ENCODE data around the gene RGS1.
A peak's percentile ranks its signal among the peaks of the same experiment; 100 is the strongest.

The RGS1 gene

DNA sequence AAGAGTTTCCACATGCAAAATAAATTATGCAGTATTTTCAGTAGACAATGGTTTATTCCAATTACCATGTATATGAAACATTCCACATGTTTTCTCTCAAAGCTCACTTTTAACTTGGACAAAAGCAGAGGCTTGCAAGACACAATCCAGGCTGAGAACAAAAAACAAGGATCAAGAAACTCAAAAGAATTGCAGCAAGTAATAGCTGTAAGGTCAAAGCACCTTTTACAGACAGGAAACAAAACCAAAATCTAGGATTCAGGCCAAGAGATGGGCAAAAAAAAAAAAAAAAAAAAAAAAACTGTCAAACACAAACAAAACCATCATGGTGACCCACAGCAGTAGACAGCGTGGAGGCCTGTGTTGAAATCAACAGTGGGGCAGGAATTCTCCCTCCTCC lies 9.3 kb downstream of the RGS1 start:
- DNase-seq, result no peak

DNA sequence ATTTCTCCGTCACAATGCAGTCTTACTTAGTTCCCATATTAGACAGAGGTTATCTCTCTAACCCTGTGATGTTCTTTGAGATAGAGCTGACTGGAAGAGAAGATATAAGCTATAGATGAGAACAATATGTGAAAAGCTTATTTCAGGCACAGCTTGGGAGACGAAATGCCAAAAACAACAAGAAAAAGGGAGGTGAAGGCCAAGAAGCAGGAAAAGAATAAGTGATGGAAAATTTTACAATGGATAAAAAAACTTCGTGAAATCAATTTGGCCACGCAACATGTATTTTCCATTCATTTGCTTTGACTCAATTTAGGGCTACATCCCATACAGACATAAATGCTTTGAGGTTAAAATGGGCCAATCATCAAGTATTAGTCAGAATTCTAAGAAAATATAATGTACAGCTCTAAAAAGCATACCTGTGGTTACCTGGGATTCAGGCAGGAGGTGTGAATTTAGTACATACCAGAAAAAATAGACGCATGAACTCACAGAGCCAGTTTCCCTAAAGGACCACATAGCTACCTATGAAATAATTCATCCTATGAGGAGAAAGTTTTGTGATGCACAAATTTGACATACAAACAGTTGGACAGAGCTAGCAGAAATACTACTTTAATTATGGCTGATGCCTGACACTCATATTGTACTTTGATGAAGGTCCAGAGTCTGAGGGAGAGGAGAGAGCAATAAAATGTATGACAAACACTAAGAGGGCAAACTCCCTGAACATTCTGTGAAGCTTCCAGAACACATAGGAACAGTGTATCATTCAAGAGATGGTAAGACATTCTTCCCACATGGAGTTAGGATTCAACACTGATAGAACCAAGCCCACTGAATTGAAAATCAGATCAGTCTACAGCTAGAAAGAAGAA lies 12.1 kb downstream of the RGS1 start:
- DNase-seq, result no peak

DNA sequence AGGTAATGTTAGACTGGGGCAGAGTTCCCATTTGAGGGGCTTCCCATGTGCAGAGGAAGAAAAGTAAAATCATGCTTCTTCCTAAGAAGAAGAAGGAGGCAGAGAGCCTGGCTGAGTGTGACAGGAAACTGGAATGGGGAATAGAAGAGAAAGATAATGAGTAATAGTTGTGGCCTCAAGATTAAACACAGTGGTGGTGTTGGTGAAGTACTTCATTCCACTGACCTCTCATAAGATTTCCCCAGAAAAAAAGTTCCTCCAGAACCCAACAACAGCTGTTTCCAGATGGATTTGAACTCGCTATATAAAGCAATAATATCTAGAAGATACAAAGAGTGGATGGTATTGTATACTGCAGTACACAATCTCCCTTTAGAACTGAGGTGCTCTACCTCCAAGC lies 13.0 kb downstream of the RGS1 start:
- no peak for DNase-seq

DNA sequence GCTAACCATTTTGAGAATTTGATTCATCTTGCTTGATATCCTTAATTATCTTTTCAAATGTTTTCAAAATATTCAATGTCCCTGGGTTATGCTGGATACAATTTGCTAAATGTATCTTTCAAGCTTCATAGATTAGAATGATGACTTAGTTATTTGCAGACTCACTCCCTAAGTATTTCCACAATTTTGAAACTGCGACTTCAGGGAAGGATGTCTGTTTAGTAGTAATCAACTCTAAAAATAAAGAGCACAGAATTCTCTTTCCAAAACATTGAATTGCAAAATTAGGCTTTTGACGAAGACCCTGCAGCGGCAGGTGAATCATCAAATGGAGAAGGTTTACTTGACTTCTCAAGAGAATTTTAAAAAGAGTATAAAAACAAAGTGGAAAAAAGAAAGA lies 14.2 kb downstream of the RGS1 start:
- no peak for DNase-seq

DNA sequence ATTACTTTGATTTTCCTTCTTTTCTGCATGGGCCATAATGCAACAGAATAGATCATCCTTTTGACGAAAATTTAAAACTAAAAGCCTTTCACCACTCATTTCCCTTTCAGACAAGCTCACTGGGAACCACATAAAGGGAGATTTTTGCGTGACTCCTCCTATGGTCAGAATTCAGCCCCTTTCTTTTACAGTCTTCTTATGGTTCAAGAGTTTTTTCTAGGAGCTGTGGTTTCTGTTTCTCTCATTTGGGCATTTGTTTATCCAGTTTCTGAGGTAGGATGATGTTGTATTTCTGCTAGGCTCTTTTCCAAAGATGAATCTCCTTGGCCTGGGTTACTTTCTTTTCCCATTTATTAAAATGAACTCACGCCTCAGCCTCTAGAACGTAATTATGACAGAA lies 16.9 kb downstream of the RGS1 start:
- no peak for DNase-seq

DNA sequence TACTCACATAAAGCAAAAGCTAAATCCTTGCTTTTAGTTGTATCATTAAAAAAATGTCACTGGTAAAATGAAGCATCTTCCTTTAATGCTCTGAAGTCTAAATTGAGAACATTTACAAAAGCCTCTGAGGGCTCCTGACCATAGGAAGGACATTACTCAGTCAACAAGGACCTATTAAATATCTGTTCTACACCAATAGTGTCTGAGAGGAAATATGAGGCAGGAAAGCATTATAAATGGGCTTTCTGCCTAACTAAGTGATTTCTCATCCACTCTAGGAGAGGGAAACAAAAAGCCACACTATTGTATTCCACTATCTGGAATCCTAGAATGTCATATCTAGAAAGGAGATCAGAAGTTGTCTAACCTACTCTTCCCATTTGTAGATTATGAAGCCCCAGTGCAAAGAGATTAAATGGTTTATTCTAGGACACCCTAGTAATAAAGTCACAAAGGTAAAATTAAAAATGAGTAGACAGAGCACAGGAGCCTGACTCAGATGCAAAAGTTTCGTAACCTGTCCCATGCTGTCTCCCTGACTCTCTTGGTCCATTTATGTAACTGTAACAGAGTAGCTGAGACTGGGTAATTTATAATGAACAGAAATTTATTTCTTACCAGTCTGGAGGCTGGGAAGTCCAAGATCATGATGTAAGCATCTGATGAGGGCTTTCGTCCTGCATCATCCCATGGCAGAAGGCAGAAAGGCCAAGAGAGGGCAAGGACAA lies 17.6 kb downstream of the RGS1 start:
- DNase-seq, result no peak

DNA sequence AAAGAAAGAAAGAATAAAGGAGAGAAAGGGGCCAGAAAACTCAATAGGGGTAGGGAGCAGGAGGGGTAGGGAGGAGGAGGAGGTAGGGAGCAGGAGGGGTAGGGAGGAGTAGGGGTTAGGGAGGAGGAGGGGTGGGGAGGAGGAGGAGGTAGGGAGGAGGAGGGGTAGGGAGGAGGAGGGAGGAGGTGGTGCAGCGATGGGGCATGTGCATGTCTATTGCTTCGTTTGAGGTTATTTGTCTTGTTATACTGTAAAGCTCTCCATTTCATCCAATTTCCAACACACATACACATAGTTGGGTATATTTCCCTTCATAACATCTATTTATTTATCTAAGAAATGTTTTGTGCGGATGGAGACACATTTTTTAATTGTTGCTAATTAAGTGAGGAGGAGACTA lies 19.7 kb downstream of the RGS1 start:
- DNase-seq, result no peak

DNA sequence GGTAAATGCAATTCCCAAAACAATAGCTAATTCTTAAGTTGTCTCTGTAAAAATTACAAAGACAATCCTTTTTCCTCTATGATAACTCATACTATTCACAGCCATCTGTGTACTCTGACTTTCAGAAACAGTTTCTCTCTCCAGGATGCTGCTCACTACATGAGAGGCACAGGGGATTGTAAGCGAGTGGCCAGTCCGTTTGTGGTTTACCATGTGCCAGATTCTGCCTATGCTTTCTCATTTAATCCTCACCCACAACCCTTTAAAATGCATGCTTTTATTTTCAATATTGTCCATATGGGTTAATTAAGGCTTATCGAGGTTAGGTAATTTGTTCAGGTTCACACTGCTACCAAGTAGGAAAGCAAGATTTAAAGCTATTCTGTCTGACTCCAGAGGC lies 23.0 kb downstream of the RGS1 start:
- DNase-seq, result no peak

DNA sequence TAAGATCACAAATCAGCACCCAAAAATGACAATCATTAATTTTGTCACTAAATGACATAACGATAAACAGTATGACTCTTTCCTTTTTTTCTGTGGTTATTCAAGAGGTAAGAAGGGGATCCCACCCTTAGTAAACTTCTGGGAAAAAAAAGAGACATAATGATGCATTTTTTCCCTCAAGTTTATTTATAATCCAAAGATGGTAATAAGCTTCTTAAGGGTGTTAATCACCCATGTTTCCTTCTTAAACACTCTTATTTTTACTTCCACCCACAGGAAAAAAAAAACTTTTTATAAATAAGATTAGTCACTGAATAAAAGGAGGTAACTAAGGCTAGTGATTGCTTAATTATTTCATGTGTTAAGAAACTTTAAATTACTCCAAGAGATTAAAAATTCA lies 24.7 kb downstream of the RGS1 start:
- no peak for DNase-seq

DNA sequence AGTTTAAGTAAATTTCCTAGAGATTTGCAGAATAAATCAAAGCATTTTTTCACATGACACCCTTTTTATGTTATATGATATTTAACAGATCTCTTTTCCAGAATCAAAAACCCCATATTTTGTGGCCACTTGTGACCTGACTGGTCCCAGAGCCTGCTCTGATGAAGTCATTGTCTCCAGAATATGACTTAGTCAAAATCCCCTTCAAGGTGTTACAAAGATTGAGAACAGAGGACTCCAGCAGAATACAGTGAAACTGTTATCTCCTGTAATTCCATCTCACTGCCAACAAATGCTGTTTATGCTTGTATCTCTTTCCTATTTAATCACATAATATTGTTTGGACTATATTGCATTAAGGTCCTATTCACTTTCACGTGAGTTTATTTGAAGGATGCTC lies 25.6 kb downstream of the RGS1 start:
- DNase-seq, result no peak

DNA sequence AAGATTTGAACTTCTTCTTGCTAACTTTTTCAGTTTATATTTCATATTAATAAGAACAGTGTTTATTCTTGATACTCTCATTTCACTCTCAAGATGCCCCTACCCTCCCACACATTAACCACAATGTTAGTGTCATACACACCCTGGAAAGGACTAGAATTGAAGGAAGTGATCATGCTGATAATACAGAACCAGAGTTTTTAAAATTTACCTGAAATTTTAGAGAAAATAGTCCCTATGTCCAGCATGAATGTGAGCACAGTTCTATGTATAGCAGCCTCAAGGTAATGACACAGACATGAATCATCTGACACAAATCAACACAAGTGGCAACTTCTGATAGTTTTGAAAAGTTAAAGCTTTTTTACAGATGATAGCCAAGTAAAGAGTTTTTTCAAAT lies 26.0 kb downstream of the RGS1 start:
- DNase-seq, result no peak

DNA sequence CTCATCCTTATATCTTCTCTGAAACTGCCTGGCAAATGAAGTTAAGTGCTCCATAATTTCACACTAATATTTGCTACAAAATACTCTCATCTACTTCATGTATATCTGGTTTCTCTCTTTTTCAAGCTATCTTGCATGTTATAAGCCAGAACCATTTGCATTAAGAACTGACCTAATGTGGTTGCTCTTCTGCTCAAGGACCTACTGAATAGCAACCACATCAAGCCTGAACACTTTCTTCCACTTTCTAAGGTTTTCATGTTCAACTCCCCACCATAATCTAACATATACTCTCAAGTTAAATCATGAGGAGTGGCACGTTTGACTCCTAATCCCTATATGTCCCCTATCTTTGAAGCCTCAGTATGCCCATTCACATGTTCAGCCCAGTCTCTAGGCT lies 27.2 kb downstream of the RGS1 start:
- no peak for DNase-seq

DNA sequence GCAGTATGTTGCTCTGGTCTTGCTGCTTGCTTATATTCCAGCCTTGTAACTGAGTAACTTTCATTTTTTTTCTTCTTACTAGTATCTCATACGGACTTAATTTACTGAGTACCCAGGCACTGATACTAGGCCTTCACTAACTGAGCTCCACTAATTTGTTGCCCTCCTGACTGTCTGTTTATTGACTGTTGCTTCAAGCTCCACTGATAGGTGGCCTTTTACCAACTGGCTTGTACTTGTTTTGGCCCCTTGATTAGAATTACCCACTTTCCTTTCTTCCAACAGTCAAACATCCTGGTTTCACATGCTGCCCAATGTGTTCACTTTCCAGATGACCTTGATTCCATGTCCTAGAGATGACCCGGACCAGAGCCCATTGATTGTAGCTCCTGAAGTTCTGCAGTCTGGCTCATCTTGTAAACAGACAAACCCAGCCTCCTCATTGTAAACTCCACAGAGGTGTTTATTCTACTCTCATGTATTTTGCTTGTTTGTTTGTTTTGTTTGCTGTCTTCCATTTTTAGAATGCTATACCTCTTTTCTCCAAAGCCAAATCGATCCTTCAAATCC lies 27.7 kb downstream of the RGS1 start:
- DNase-seq, result no peak

DNA sequence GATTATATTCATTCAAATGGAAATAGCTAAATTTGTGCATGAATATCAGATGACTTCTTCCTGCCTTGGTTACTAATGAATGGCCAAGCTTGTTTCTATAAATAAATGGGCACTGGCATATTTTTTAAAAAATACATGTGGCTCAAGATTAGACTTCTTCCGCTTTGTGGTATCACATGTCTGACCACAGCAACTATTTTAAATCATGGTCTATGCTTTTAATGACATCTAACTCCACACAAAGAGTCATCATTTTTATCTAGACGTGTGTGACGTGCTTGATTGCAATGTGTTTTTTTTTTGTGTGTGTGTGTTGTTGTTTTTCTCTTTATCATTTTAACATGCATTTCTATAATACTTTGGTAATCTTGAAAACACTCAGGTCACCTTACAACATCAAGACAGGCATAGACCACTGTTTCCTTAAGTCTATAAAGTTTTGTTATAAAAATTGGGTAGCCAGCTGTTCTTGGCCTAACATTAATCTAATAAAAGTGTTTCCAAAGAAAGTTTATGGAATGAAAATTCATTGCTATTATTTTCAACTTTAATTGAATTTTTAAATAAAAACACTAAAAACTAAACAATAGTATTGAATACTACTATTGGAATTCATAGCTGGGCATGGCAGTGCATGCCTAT lies 29.5 kb downstream of the RGS1 start:
- no peak for DNase-seq

DNA sequence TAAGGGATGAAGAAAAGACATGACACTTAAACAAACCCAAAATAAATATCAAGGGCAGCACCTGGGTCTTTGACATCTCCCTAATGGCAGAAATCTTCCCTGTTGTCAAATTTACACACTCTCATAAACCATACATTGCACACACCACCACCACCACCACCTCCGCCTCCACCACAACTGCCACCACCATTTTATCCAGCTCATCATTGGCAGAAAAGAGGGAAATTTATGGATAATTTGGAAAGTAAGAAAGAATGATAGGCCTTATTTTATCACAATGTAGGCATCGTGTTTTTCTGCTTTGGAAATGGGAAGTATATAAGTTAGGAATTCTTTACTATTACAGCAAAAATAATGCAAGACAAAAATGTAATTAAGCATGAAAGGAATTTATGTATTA lies 33.1 kb downstream of the RGS1 start:
- DNase-seq, result no peak

DNA sequence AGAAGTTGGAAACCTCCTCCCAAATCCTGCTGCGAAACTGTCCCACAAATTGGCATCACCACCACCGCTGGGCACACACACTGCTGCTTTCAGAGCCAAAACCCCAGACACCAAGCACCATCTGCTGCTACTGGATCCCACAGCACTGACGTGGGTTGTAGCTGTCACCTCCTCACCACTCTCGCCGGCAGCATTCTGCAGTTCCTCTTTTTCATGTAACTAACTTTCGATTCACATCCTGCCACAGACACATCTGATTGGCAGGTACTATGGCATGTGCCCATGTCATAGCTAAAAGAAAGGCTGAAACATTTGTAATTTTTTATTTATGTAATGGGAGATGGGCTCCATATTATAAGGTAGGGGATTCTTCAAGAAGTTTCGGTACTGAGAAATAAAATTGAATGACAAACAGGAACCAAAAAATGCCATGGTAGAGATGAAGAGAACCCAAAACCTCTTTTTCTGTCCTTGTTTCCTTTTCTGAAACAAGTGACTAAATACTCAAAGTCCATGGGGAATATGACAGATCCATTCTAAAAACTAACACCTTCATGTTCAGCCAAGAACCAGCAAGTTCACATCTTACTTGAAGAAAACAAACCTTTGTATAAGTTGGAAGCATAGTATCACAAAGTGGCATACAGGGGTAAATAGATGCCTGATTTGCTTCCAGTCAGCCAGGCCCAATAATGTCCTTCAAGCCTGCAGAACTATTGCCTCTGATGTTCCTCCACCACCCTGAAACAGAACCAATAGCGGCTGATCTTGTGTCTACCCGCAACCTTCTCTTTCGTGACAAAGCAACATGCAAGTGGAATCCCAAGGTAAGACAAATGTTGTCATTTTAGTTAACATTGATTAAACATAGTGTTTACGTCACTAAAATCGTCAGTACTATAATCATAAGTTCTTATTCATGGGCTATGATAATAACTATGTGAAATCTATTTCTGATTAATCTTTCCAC lies 33.8 kb downstream of the RGS1 start:
- DNase-seq, result peak; percentile 38 to 55

DNA sequence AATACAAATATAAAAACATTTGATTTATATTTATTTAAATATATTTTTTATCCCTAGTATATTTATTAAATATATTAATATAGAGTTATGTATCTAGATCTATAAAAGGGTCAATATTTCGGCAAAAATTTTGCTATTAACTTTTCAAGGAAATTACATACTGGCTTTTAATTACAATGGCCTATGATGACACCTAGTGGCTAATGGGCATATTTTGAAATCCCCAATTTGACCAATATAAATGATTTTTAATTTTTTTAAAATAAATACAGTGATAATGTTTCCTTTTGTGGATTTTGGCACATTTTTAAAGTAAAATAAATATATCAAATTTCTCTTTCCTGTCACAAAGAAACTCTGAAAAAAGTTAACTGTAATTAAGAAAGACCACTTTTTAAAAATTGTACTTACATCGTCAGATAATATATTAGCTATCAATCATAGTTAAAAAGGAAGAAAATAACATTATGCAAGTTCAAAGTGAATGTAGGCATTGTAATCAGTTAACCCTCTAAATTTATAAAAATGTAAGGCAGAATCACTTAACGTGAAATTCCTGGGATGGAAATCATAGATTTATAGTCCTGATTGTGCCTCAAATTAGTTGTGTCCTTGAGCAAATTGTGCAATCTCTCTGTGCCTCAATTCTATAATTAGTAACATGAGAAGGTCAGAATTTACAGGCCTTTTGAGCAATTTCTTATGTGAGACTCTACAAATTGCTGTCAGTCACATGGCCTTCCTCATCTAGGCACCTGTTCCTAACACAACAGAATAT lies 34.7 kb downstream of the RGS1 start:
- DNase-seq, result no peak

DNA sequence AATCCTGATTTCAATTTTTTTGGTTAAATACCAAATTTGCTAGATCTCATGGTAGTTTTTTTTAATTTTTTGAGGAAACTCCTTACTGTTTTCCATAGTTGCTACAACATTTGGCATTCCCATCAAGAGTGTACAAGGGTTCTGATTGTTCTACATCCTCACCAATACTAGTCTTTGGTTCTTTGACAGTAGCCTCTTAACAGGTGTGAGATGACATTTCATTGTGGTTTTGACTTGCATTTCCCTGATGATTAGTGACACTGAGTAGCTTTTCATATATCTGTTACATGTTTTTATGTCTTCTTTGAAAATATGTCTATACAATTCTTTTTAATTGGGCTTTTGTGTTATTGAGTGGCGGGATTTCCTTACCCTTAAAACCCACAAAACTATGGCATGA lies 39.5 kb downstream of the RGS1 start:
- no peak for DNase-seq

DNA sequence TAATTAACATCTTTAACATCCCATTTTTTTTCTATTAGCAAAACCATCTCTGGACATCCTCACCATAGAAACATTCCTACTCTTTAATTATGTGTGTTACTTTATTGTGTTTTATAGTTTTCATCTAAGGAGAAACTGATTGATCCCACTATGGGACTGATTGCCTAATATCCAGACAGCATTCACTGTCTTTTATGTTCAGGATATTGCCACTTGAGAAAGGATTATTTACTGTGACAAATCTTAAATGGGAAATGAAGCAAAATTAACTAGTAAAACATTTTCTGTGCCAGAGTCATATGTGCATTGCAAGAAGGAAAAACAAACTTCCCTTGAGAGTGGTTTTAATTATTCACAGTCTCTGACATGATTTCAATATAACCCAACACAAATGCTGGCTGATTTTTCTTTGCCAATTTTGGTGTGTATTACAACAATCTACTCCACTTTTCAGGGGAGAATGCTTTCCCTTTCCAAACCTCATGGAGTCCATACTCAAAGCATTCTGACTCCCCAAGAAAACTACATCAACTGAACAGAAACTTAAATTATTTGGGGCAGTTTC lies 44.6 kb downstream of the RGS1 start:
- DNase-seq, result no peak

DNA sequence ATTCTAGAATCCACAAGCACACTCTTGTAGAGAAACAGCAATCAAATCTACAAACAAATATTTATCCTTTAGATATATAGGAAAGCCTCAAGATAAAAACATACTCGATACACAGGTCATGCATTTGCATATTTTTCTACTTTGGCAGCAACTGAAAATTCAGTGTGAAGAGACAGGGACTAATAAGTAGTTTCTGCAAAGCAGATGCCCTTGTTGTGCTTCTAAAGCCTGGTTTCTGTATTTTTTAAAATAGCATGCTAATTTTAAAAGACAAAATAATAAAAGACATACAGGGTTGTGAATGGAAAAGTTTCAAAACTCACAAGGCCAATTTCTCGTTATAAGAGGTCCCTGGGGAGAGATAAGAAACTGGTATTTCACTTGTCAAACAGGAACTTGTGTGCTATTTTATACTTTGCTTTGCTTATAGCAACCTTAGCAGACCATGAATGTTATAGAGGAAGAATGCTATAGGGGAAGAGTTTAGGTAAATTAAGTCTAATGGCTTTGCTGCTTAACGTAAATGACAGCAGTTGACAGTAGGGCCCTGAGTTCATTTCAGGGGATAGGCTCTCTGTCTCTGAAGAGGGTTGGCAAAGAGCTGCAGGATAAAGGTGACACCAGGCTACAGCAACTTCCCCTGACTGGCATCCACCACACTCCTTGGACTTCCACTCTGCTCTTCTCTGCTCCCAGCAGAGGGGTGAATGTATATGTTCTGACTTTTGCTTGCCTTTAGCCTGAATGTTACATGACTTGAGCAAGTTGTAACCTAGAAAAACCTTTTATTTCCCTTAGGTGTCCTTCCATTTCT lies 51.0 kb downstream of the RGS1 start:
- no peak for DNase-seq

All from activated T-cell treated with anti-CD3 and anti-CD28 coated beads, Interleukin-2, amount 50 U/mL, for 48 hours (primary cell).